WI38 (cell line): ENCODE data around the gene SLC26A4.

ENCODE experiments used
- H3K4me3 ChIP-seq: 2 replicates; pipeline ENCODE4 v1.5.1; 2011; ENCODE audit warnings: low read depth, mild to moderate bottlenecking, control low read depth, low read length
- CTCF ChIP-seq: IDR thresholded peaks from 2 replicates; pipeline ENCODE4 v1.5.1; 2012; ENCODE audit warnings: low read depth, mild to moderate bottlenecking, control low read depth, low read length

SLC26A4 gene

GRCh38 chr7:107703872-107704271, 43.2 kb downstream of the SLC26A4 start:
- TF ChIP-seq CTCF: no peak
- no peak overlapping the region for H3K4me3 ChIP-seq

- no peak overlapping the region for H3K4me3 ChIP-seq
- TF ChIP-seq CTCF: no peak
These were observed 48.3 kb downstream of the SLC26A4 start for GRCh38 chr7:107708956-107709355.

GRCh38 chr7:107711301-107711700, 50.7 kb downstream of the SLC26A4 start:
- no peak overlapping the region for H3K4me3 ChIP-seq
- no peak for TF ChIP-seq CTCF

GRCh38 chr7:107712025-107712424, 51.4 kb downstream of the SLC26A4 start:
- H3K4me3 ChIP-seq: no peak overlapping the region
- TF ChIP-seq CTCF: no peak

GRCh38 chr7:107712896-107713295, 52.3 kb downstream of the SLC26A4 start:
- no peak for TF ChIP-seq CTCF
- H3K4me3 ChIP-seq: no peak overlapping the region

GRCh38 chr7:107715531-107715930, 54.9 kb downstream of the SLC26A4 start:
- TF ChIP-seq CTCF: no peak
- no peak overlapping the region for H3K4me3 ChIP-seq

- TF ChIP-seq CTCF: no peak
- no peak overlapping the region for H3K4me3 ChIP-seq
These were observed 58.0 kb downstream of the SLC26A4 start for GRCh38 chr7:107718456-107719193.
